Panc1 (cell line): ENCODE measurements around the gene FIP1L1. TPM values are rescaled to one million over a fixed set of nuclear protein-coding genes. Genes with fewer than 3 reads are reported as not detected.

Experiments used
- ATAC-seq: fragments of 200-7000 bp; cut with Tn5 transposase; 2 replicates; pipeline ENCODE4 v1.9.1; 2020; ENCODE audit warnings: mild to moderate bottlenecking, moderate library complexity
- BruUV-seq: library from RNA; stranded (reverse); fragments of 400-500 nt; replicated peaks from 2 replicates; lab custom pipeline; 2021; lab: Mats Ljungman, UMichigan
- CTCF ChIA-PET: fragments of 300-600 bp; sonication (Branson Sonifier 250); formaldehyde crosslinking; loops from one replicate; lab custom pipeline; 2022; ENCODE audit warnings: antibody characterized with exemption; lab: Charles Lee
- POLR2A ChIA-PET: fragments of 300-600 bp; sonication (Branson Sonifier 250); formaldehyde crosslinking; loops from one replicate; lab custom pipeline; 2022; ENCODE audit warnings: antibody characterized with exemption; lab: Charles Lee
- DNase-seq: peaks from one replicate; pipeline ENCODE4 v3.0.0-alpha.2; 2010; ENCODE audit warnings: low read depth, low spot score
- H3K27ac ChIP-seq: 2 replicates; pipeline ENCODE4 v1.5.1; 2011; ENCODE audit warnings: mild to moderate bottlenecking, low read length, inconsistent platforms
- H3K27me3 ChIP-seq: fragments of 200-500 bp; sonication (Bioruptor generic); 2 replicates; pipeline ENCODE4 v1.6.0; 2014; ENCODE audit warnings: low read length, inconsistent platforms; ENCODE audit not compliant: control insufficient read depth, insufficient read depth
- H3K36me3 ChIP-seq: fragments of 200-500 bp; sonication (Bioruptor generic); 2 replicates; pipeline ENCODE4 v1.5.1; 2014; ENCODE audit warnings: inconsistent platforms, mild to moderate bottlenecking, low read length, moderate library complexity; ENCODE audit not compliant: control insufficient read depth, insufficient read depth
- H3K4me1 ChIP-seq: 2 replicates; pipeline ENCODE4 v1.5.1; 2011; ENCODE audit warnings: inconsistent platforms, mild to moderate bottlenecking, low read length, moderate library complexity; ENCODE audit not compliant: control insufficient read depth, insufficient read depth
- H3K4me3 ChIP-seq, 2 experiments: 2 replicates each; pipeline ENCODE4 v1.5.1; 2011 to 2012; ENCODE audit warnings: low read depth in 2 of 2, low read length in 2 of 2, mild to moderate bottlenecking in 2 of 2, inconsistent platforms in 1 of 2, moderate library complexity in 1 of 2
- H3K9me3 ChIP-seq: fragments of 200-500 bp; sonication (Bioruptor generic); 2 replicates; pipeline ENCODE4 v1.5.1; 2014; ENCODE audit warnings: low read depth, mild to moderate bottlenecking, inconsistent platforms, low read length, moderate library complexity; ENCODE audit not compliant: control insufficient read depth, insufficient read depth
- POLR2AphosphoS5 ChIP-seq: IDR thresholded peaks from 2 replicates; pipeline ENCODE4 v1.6.1; 2012; ENCODE audit warnings: mild to moderate bottlenecking, low read depth, low read length, moderate library complexity
- SIN3A ChIP-seq: IDR thresholded peaks from 2 replicates; pipeline ENCODE4 v1.6.1; 2012; ENCODE audit warnings: low read depth, mild to moderate bottlenecking, low read length, moderate library complexity, borderline replicate concordance; ENCODE audit not compliant: insufficient read depth
- TCF7L2 ChIP-seq: IDR thresholded peaks from 2 replicates; pipeline ENCODE4 v1.6.1; 2011; ENCODE audit warnings: mild to moderate bottlenecking, low read depth, low read length, inconsistent platforms
- in situ Hi-C: cut with HindIII; loops from 2 replicates; pipeline ENCODE4 v1.10.0; 2016; ENCODE audit warnings: low sequenced_read_pairs, low pct_unique_long_range_greater_than_20kb
- intact Hi-C: fragments of 100-400 bp; cut with micrococcal nuclease; formaldehyde crosslinking; loops from one replicate; pipeline ENCODE4 v1.10.0; 2022; ENCODE audit not compliant: unreplicated experiment
- total RNA-seq: library from RNA; stranded (reverse); gene quantifications from one replicate; pipeline ENCODE4 v1.2.1, GENCODE V29; 2021; ENCODE audit not compliant: unreplicated experiment
- TF ChIP-seq, protein P1 (sequence below): fragments of 450-650 bp; IDR thresholded peaks from 2 replicates; pipeline ENCODE4 v1.5.1; 2017; ENCODE audit warnings: mild to moderate bottlenecking
- TF ChIP-seq, protein P2 (sequence below), 2 experiments: IDR thresholded peaks; 2 replicates each; pipeline ENCODE4 v1.6.1; 2011 to 2012; ENCODE audit warnings: low read depth in 2 of 2, control low read depth in 1 of 2, low read length in 1 of 2, mild to moderate bottlenecking in 1 of 2, moderate library complexity in 1 of 2; ENCODE audit not compliant: insufficient read depth in 1 of 2

The FIP1L1 gene
- total RNA-seq, 1 experiment from 2014 or later, result 35.5 TPM

DNA sequence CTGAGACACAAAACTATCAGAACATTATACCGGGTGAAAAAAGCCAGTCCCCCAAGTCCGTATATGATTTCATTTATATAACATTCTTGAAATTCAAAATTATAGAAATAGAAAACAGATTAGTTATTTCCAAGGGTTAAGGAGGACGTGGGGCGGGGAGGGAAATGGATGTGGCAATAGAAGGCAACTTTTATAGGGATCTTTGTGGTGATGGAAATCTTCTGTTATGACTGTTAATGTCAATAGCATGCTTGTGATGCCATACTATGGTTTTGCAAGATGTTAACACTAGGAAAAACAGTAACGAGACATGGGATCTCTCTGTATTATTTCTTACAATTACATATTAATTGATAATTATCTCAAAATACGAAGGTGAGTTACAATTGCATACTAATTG lies 117.4 kb downstream of the FIP1L1 start:
- TF ChIP-seq TCF7L2 (no peak), POLR2AphosphoS5 (no peak), SIN3A (no peak)
- TF ChIP-seq, protein P1, sequence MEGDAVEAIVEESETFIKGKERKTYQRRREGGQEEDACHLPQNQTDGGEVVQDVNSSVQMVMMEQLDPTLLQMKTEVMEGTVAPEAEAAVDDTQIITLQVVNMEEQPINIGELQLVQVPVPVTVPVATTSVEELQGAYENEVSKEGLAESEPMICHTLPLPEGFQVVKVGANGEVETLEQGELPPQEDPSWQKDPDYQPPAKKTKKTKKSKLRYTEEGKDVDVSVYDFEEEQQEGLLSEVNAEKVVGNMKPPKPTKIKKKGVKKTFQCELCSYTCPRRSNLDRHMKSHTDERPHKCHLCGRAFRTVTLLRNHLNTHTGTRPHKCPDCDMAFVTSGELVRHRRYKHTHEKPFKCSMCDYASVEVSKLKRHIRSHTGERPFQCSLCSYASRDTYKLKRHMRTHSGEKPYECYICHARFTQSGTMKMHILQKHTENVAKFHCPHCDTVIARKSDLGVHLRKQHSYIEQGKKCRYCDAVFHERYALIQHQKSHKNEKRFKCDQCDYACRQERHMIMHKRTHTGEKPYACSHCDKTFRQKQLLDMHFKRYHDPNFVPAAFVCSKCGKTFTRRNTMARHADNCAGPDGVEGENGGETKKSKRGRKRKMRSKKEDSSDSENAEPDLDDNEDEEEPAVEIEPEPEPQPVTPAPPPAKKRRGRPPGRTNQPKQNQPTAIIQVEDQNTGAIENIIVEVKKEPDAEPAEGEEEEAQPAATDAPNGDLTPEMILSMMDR, result no peak
- TF ChIP-seq, protein P2, sequence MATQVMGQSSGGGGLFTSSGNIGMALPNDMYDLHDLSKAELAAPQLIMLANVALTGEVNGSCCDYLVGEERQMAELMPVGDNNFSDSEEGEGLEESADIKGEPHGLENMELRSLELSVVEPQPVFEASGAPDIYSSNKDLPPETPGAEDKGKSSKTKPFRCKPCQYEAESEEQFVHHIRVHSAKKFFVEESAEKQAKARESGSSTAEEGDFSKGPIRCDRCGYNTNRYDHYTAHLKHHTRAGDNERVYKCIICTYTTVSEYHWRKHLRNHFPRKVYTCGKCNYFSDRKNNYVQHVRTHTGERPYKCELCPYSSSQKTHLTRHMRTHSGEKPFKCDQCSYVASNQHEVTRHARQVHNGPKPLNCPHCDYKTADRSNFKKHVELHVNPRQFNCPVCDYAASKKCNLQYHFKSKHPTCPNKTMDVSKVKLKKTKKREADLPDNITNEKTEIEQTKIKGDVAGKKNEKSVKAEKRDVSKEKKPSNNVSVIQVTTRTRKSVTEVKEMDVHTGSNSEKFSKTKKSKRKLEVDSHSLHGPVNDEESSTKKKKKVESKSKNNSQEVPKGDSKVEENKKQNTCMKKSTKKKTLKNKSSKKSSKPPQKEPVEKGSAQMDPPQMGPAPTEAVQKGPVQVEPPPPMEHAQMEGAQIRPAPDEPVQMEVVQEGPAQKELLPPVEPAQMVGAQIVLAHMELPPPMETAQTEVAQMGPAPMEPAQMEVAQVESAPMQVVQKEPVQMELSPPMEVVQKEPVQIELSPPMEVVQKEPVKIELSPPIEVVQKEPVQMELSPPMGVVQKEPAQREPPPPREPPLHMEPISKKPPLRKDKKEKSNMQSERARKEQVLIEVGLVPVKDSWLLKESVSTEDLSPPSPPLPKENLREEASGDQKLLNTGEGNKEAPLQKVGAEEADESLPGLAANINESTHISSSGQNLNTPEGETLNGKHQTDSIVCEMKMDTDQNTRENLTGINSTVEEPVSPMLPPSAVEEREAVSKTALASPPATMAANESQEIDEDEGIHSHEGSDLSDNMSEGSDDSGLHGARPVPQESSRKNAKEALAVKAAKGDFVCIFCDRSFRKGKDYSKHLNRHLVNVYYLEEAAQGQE (IDR thresholded peaks at IDR 0.05; ENCODE audit: insufficient read depth in 1 of 2, low read depth in 2 of 2, low read length in 1 of 2), result no peak
- Histone ChIP-seq H3K27me3 (no peaks in the 10 kb centered on the region), H3K36me3 (no peaks in the 10 kb centered on the region), H3K4me3 (no peak overlapping the region), H3K9me3 (no peaks in the 10 kb centered on the region), H3K4me1 (no peaks in the 10 kb centered on the region), H3K27ac (no peak overlapping the region)
- no TSS peak for BruUV-seq
- ATAC-seq (no peak), DNase-seq (no peak)
- ChIA-PET CTCF (interaction anchor here (0.6 kb wide), 1 partner anchor 380 kb away, joined by 4 read pairs; no protein-coding TSS in a partner anchor), POLR2A (interaction anchor here (0.6 kb wide), 1 partner anchor 303 kb away, joined by 4 read pairs; no protein-coding TSS in a partner anchor)
- in situ Hi-C loops, result no loop called here
- intact Hi-C loops, result no loop called here

GRCh38 chr4:53497487-53498244 lies 120.2 kb downstream of the FIP1L1 start:
- ATAC-seq (no peak), DNase-seq (no peak)
- Histone ChIP-seq H3K27me3 (no peaks in the 10 kb centered on the region), H3K36me3 (no peaks in the 10 kb centered on the region), H3K27ac (no peak overlapping the region), H3K4me3 (no peak overlapping the region), H3K4me1 (no peaks in the 10 kb centered on the region), H3K9me3 (no peaks in the 10 kb centered on the region)
- intact Hi-C loops, result no loop called here
- TF ChIP-seq POLR2AphosphoS5 (no peak), TCF7L2 (no peak), SIN3A (no peak)
- TF ChIP-seq, protein P1, result no peak
- TF ChIP-seq, protein P2 (IDR thresholded peaks at IDR 0.05; ENCODE audit: insufficient read depth in 1 of 2, low read depth in 2 of 2, low read length in 1 of 2), result no peak
- CTCF ChIA-PET, result no interaction called here
- BruUV-seq, result no TSS peak
- POLR2A ChIA-PET, result no interaction called here
- in situ Hi-C loops, result no loop called here
